IPS DF 6.9 (cell line): ENCODE data around the gene FABP2.
"Not testable (repeated sequence)": the region's sequence is repeated elsewhere in the genome, so short reads cannot be mapped to it uniquely, and the experiment has no call there.

ENCODE experiments used
- DNase-seq: peaks from one replicate; pipeline ENCODE4 v3.0.0-alpha.2; 2013; ENCODE audit warnings: low read depth, low spot score
- H3K27ac ChIP-seq: one replicate; pipeline ENCODE4 v1.5.1; 2013; ENCODE audit warnings: low read length, control low read depth
- H3K27me3 ChIP-seq: 2 replicates; pipeline ENCODE4 v1.6.1; 2013; ENCODE audit warnings: mild to moderate bottlenecking, low read length; ENCODE audit not compliant: control insufficient read depth, insufficient read depth
- H3K36me3 ChIP-seq: 2 replicates; pipeline ENCODE4 v1.6.1; 2013; ENCODE audit warnings: low read length; ENCODE audit not compliant: control insufficient read depth, insufficient read depth
- H3K4me1 ChIP-seq: 2 replicates; pipeline ENCODE4 v1.6.1; 2013; ENCODE audit warnings: low read length; ENCODE audit not compliant: control insufficient read depth, insufficient read depth
- H3K4me3 ChIP-seq: 2 replicates; pipeline ENCODE4 v1.5.1; 2013; ENCODE audit warnings: mild to moderate bottlenecking, low read length
- H3K9me3 ChIP-seq: 2 replicates; pipeline ENCODE4 v1.6.1; 2013; ENCODE audit warnings: low read length, inconsistent platforms; ENCODE audit not compliant: control insufficient read depth, insufficient read depth
- WGBS: extraction: QIAGEN DNeasy Blood & Tissue Kit; methylation state at CpG from one replicate; pipeline ENCODE4 v1.1.7; 2013; ENCODE audit warnings: mixed read lengths, missing lambda C conversion rate; ENCODE audit not compliant: insufficient read length, insufficient coverage; 5-methylcytosine and 5-hydroxymethylcytosine counted together

Gene FABP2

GRCh38 chr4:119348169-119348568, 26.2 kb upstream of the FABP2 start:
- not testable (repeated sequence) for H3K4me1 ChIP-seq, H3K36me3 ChIP-seq, H3K9me3 ChIP-seq, H3K27me3 ChIP-seq, H3K27ac ChIP-seq, H3K4me3 ChIP-seq, DNase-seq
- no CpG with 5 or more reads among the region's 1 CpG for WGBS

- H3K27ac ChIP-seq, H3K4me3 ChIP-seq, H3K36me3 ChIP-seq, H3K27me3 ChIP-seq, DNase-seq, H3K9me3 ChIP-seq, H3K4me1 ChIP-seq: not testable (repeated sequence)
- WGBS: no CpG with 5 or more reads among the region's 2 CpGs
Observed at GRCh38 chr4:119343293-119343692, 21.4 kb upstream of the FABP2 start.

- not testable (repeated sequence) for DNase-seq, H3K4me1 ChIP-seq, H3K36me3 ChIP-seq, H3K27ac ChIP-seq, H3K4me3 ChIP-seq, H3K9me3 ChIP-seq, H3K27me3 ChIP-seq
Observed at GRCh38 chr4:119339895-119340294, 18.0 kb upstream of the FABP2 start.

- no peak overlapping the region for H3K27ac ChIP-seq
- WGBS: no CpG with 5 or more reads among the region's 1 CpG
- H3K4me3 ChIP-seq: no peak overlapping the region
- DNase-seq: no peak
- no peaks in the 10 kb centered on the region for H3K36me3 ChIP-seq
- H3K9me3 ChIP-seq: no peaks in the 10 kb centered on the region
- no peaks in the 10 kb centered on the region for H3K4me1 ChIP-seq
- no peaks in the 10 kb centered on the region for H3K27me3 ChIP-seq
Observed at GRCh38 chr4:119337010-119337409, 15.1 kb upstream of the FABP2 start.

GRCh38 chr4:119336332-119336979, 14.5 kb upstream of the FABP2 start:
- H3K9me3 ChIP-seq, H3K36me3 ChIP-seq, H3K27me3 ChIP-seq, DNase-seq, H3K4me3 ChIP-seq, H3K27ac ChIP-seq, H3K4me1 ChIP-seq: not testable (repeated sequence)
- WGBS: no CpG with 5 or more reads among the region's 4 CpGs

GRCh38 chr4:119329835-119330620, 8.1 kb upstream of the FABP2 start:
- no peak overlapping the region for H3K4me3 ChIP-seq
- H3K36me3 ChIP-seq: no peaks in the 10 kb centered on the region
- no peak for DNase-seq
- WGBS: no CpG with 5 or more reads among the region's 2 CpGs
- no peak overlapping the region for H3K27ac ChIP-seq
- H3K9me3 ChIP-seq: no peaks in the 10 kb centered on the region
- no peaks in the 10 kb centered on the region for H3K27me3 ChIP-seq
- no peaks in the 10 kb centered on the region for H3K4me1 ChIP-seq

- Histone ChIP-seq H3K27ac (no peak overlapping the region), H3K4me3 (no peak overlapping the region), H3K9me3 (no peaks in the 10 kb centered on the region), H3K4me1 (no peaks in the 10 kb centered on the region), H3K36me3 (no peaks in the 10 kb centered on the region), H3K27me3 (no peaks in the 10 kb centered on the region)
- no peak for DNase-seq
- WGBS: no CpG with 5 or more reads among the region's 2 CpGs
Observed at GRCh38 chr4:119328695-119329094, 6.8 kb upstream of the FABP2 start.

GRCh38 chr4:119317990-119318389, 3.9 kb downstream of the FABP2 start:
- no CpG with 5 or more reads among the region's 2 CpGs for WGBS
- Histone ChIP-seq H3K4me3 (no peak overlapping the region), H3K9me3 (no peaks in the 10 kb centered on the region), H3K4me1 (no peaks in the 10 kb centered on the region), H3K27ac (no peak overlapping the region), H3K27me3 (no peaks in the 10 kb centered on the region; the same call in 1 of the 2 replicates), H3K36me3 (no peaks in the 10 kb centered on the region)
- no peak for DNase-seq

- H3K27ac ChIP-seq: no peak overlapping the region
- WGBS: no CpG with 5 or more reads among the region's 2 CpGs
- H3K9me3 ChIP-seq: no peaks in the 10 kb centered on the region
- H3K27me3 ChIP-seq: no peaks in the 10 kb centered on the region; the same call in 1 of the 2 replicates
- no peaks in the 10 kb centered on the region for H3K36me3 ChIP-seq
- no peaks in the 10 kb centered on the region for H3K4me1 ChIP-seq
- H3K4me3 ChIP-seq: no peak overlapping the region
- DNase-seq: no peak
Observed at GRCh38 chr4:119315036-119315435, 6.9 kb downstream of the FABP2 start.

GRCh38 chr4:119314356-119314755, 7.6 kb downstream of the FABP2 start:
- Histone ChIP-seq H3K9me3 (no peaks in the 10 kb centered on the region), H3K27me3 (no peaks in the 10 kb centered on the region; the same call in 1 of the 2 replicates), H3K27ac (no peak overlapping the region), H3K36me3 (no peaks in the 10 kb centered on the region), H3K4me1 (no peaks in the 10 kb centered on the region), H3K4me3 (no peak overlapping the region)
- no peak for DNase-seq
- no CpG with 5 or more reads among the region's 4 CpGs for WGBS

GRCh38 chr4:119313237-119313636, 8.7 kb downstream of the FABP2 start:
- no peak for DNase-seq
- no peaks in the 10 kb centered on the region for H3K36me3 ChIP-seq
- H3K27ac ChIP-seq: no peak overlapping the region
- no peaks in the 10 kb centered on the region; the same call in 1 of the 2 replicates for H3K27me3 ChIP-seq
- H3K9me3 ChIP-seq: no peaks in the 10 kb centered on the region
- no peaks in the 10 kb centered on the region for H3K4me1 ChIP-seq
- H3K4me3 ChIP-seq: no peak overlapping the region
